ENCODE data around the gene REPS2.

The REPS2 gene

GRCh38 chrX:16971694-16972093 is 25.2 kb downstream of the REPS2 start:
- DNase-seq (ENCODE audit: extremely low spot score) = no peak
- TF ChIP-seq CTBP1 (IDR thresholded peaks at IDR 0.05; ENCODE audit: borderline replicate concordance) = no peak
- TF ChIP-seq TARDBP (IDR thresholded peaks at IDR 0.05) = no peak
- no peak for TF ChIP-seq NFRKB (IDR thresholded peaks at IDR 0.05)
- TF ChIP-seq SUZ12 (IDR thresholded peaks at IDR 0.05) = no peak
- no peak for TF ChIP-seq LEF1 (IDR thresholded peaks at IDR 0.05; ENCODE audit: borderline replicate concordance)
- TF ChIP-seq FOXA1 (IDR thresholded peaks at IDR 0.05) = no peak
- no peak for TF ChIP-seq SP1 (IDR thresholded peaks at IDR 0.05)
- no peak for TF ChIP-seq L3MBTL2 (conservative IDR thresholded peaks at IDR 0.05)
- no peak for TF ChIP-seq FOXM1 (IDR thresholded peaks at IDR 0.05; ENCODE audit: borderline replicate concordance)
- TF ChIP-seq PKNOX1 (IDR thresholded peaks at IDR 0.05) = no peak
- TF ChIP-seq ARNT (IDR thresholded peaks at IDR 0.05) = no peak
- TF ChIP-seq BHLHE40 (IDR thresholded peaks at IDR 0.05; ENCODE audit: borderline replicate concordance) = no peak
- no peak for TF ChIP-seq ZNF384 (IDR thresholded peaks at IDR 0.05)
- no peak for TF ChIP-seq HDGF (IDR thresholded peaks at IDR 0.05; ENCODE audit: borderline replicate concordance)
- no peak for TF ChIP-seq FOXK2 (IDR thresholded peaks at IDR 0.05)
- no peak for TF ChIP-seq ELF4 (IDR thresholded peaks at IDR 0.05)
- POLR2A ChIA-PET = no interaction called here
- CTCF ChIA-PET = no interaction called here

- CTCF ChIA-PET = no interaction called here
- TF ChIP-seq FOXK2 (IDR thresholded peaks at IDR 0.05) (no peak), ZNF384 (IDR thresholded peaks at IDR 0.05) (no peak), BHLHE40 (IDR thresholded peaks at IDR 0.05; ENCODE audit: borderline replicate concordance) (no peak), HDGF (IDR thresholded peaks at IDR 0.05; ENCODE audit: borderline replicate concordance) (no peak), PKNOX1 (IDR thresholded peaks at IDR 0.05) (no peak), NFRKB (IDR thresholded peaks at IDR 0.05) (no peak), ELF4 (IDR thresholded peaks at IDR 0.05) (no peak), ARNT (IDR thresholded peaks at IDR 0.05) (no peak), L3MBTL2 (conservative IDR thresholded peaks at IDR 0.05) (no peak), SP1 (IDR thresholded peaks at IDR 0.05) (no peak), CTBP1 (IDR thresholded peaks at IDR 0.05; ENCODE audit: borderline replicate concordance) (no peak), LEF1 (IDR thresholded peaks at IDR 0.05; ENCODE audit: borderline replicate concordance) (no peak)
- POLR2A ChIA-PET = no interaction called here
These were observed 28.8 kb downstream of the REPS2 start for GRCh38 chrX:16975233-16975632.

GRCh38 chrX:16977771-16978170 is 31.3 kb downstream of the REPS2 start:
- no peak for DNase-seq (ENCODE audit: extremely low spot score)
- POLR2A ChIA-PET = no interaction called here
- TF ChIP-seq HDGF (IDR thresholded peaks at IDR 0.05; ENCODE audit: borderline replicate concordance) = no peak
- no peak for TF ChIP-seq FOXA1 (IDR thresholded peaks at IDR 0.05)
- no peak for TF ChIP-seq FOXM1 (IDR thresholded peaks at IDR 0.05; ENCODE audit: borderline replicate concordance)
- TF ChIP-seq SP1 (IDR thresholded peaks at IDR 0.05) = no peak
- TF ChIP-seq ARNT (IDR thresholded peaks at IDR 0.05) = no peak
- TF ChIP-seq ELF4 (IDR thresholded peaks at IDR 0.05) = no peak
- TF ChIP-seq TARDBP (IDR thresholded peaks at IDR 0.05) = no peak
- CTCF ChIA-PET = no interaction called here

More at GRCh38 chrX:16975233-16975632, 28.8 kb downstream of the REPS2 start:
- DNase-seq (ENCODE audit: extremely low spot score) = no peak

- ChIA-PET POLR2A (no interaction called here), CTCF (no interaction called here)
- no peak for DNase-seq (ENCODE audit: extremely low spot score)
- no peak for TF ChIP-seq FOXM1 (IDR thresholded peaks at IDR 0.05; ENCODE audit: borderline replicate concordance)
- no peak for TF ChIP-seq SUZ12 (IDR thresholded peaks at IDR 0.05)
- no peak for TF ChIP-seq ELF4 (IDR thresholded peaks at IDR 0.05)
- TF ChIP-seq LEF1 (IDR thresholded peaks at IDR 0.05; ENCODE audit: borderline replicate concordance) = no peak
- TF ChIP-seq BHLHE40 (IDR thresholded peaks at IDR 0.05; ENCODE audit: borderline replicate concordance) = no peak
- no peak for TF ChIP-seq L3MBTL2 (conservative IDR thresholded peaks at IDR 0.05)
- TF ChIP-seq CTBP1 (IDR thresholded peaks at IDR 0.05; ENCODE audit: borderline replicate concordance) = no peak
- TF ChIP-seq FOXA1 (IDR thresholded peaks at IDR 0.05) = no peak
These were observed 31.9 kb downstream of the REPS2 start for GRCh38 chrX:16978193-16978984.

GRCh38 chrX:16979226-16979625 is 32.8 kb downstream of the REPS2 start:
- DNase-seq (ENCODE audit: extremely low spot score) = no peak
- ChIA-PET POLR2A (no interaction called here), CTCF (no interaction called here)
- TF ChIP-seq ELF4 (IDR thresholded peaks at IDR 0.05) = no peak
- no peak for TF ChIP-seq PKNOX1 (IDR thresholded peaks at IDR 0.05)
- TF ChIP-seq SP1 (IDR thresholded peaks at IDR 0.05) = no peak
- TF ChIP-seq CTBP1 (IDR thresholded peaks at IDR 0.05; ENCODE audit: borderline replicate concordance) = no peak
- no peak for TF ChIP-seq ARNT (IDR thresholded peaks at IDR 0.05)
- no peak for TF ChIP-seq HDGF (IDR thresholded peaks at IDR 0.05; ENCODE audit: borderline replicate concordance)
- TF ChIP-seq LEF1 (IDR thresholded peaks at IDR 0.05; ENCODE audit: borderline replicate concordance) = no peak
- TF ChIP-seq FOXK2 (IDR thresholded peaks at IDR 0.05) = no peak
- TF ChIP-seq BHLHE40 (IDR thresholded peaks at IDR 0.05; ENCODE audit: borderline replicate concordance) = no peak
- TF ChIP-seq SUZ12 (IDR thresholded peaks at IDR 0.05) = no peak
- TF ChIP-seq ZNF384 (IDR thresholded peaks at IDR 0.05) = no peak
- no peak for TF ChIP-seq NFRKB (IDR thresholded peaks at IDR 0.05)
- TF ChIP-seq FOXM1 (IDR thresholded peaks at IDR 0.05; ENCODE audit: borderline replicate concordance) = no peak
- TF ChIP-seq FOXA1 (IDR thresholded peaks at IDR 0.05) = no peak

GRCh38 chrX:16981209-16981608 is 34.8 kb downstream of the REPS2 start:
- ChIA-PET CTCF (no interaction called here), POLR2A (no interaction called here)
- no peak for DNase-seq (ENCODE audit: extremely low spot score)
- TF ChIP-seq FOXA1 (IDR thresholded peaks at IDR 0.05) = no peak
- no peak for TF ChIP-seq SUZ12 (IDR thresholded peaks at IDR 0.05)
